Stimulated activated CD8-positive, alpha-beta memory T cell treated with anti-CD3 and anti-CD28 coated beads, Interleukin-15, amount 100 ng/mL, for 1 hour (primary cell): ENCODE data around the gene CLEC12A.
"Not testable (repeated sequence)": the region's sequence is repeated elsewhere in the genome, so short reads cannot be mapped to it uniquely, and the experiment has no call there.

ENCODE experiments used
- DNase-seq: peaks from one replicate; pipeline ENCODE4 v3.0.0-alpha.2; 2020; ENCODE audit warnings: low read depth

Gene CLEC12A

GRCh38 chr12:9971181-9971580 is at the start of gene CLEC12A:
CLEC12A (plus strand) TSS chr12:9971409; CDS start chr12:9971597, 188 bp downstream.
- DNase-seq, result no peak

DNA sequence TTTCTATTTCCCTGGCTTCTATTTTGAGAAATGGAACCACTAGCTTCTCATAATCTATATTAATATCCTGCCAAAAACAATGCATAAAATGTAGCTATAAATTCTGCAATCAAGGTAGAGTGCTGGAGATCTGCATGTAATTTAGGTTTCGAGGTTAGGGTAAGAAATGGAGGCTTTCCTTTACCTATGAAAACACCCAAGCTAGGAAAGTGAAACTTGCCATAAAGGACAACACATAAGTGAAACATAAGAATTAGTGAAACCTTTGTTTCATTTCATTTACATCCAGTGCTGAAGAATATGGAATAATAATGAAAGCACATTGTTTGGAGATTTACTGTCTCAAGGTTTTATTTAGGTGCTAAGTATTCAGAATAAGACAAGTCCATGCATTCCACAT is 48.8 kb upstream of the CLEC12A start:
- DNase-seq, result no peak

DNA sequence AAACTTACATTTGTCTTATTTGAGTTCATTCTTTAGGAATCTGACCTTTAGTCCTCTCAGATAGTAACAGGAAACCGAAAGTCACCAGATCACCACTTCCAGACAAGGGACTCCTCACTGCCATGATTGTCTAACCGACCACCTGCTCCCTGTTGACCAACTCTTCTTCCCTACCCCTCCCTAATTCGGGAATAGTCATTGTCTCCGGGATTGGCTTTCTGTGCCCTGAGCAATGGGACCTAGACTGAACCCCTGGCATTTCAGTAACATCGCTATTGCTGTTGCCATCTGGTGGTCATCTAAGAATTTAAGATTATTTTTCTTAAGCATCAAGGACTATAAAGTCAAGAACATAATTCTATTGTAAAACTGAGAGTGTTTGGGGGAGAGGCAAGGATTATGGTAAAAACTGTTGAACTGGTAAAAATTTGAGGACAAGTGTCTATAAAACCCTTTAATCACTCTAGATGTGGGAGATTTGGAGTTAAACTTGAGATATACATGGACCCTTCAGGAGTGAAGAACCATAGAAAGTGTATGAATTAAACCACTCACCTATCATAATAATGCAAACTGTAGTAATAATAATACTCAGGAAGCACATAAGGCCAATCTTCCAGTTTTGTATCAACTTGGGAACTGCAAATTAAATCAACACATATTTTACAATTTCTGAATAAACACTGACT is 45.4 kb upstream of the CLEC12A start:
- DNase-seq, result no peak

DNA sequence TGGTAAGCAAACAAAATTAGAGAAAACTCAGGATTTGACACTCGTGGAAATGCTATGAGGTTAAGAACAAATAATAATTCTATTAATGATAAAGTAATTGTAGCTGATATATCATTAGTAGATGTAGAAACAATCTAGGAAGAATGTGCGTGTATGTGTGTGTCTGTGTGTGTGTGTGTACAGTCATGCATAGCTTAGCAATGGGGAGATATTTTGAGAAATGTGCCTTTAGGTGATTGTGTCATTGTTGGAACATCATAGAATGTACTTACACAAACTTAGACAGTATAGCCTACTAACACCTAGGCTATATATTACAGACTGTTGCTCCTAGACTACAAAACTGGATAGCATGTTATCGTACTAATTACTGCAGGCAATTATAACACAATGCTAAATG is 44.3 kb upstream of the CLEC12A start:
- no peak for DNase-seq

GRCh38 chr12:9928607-9929006 is 42.6 kb upstream of the CLEC12A start:
- DNase-seq, result no peak

GRCh38 chr12:9931245-9931644 is 40.0 kb upstream of the CLEC12A start:
- DNase-seq, result no peak

DNA sequence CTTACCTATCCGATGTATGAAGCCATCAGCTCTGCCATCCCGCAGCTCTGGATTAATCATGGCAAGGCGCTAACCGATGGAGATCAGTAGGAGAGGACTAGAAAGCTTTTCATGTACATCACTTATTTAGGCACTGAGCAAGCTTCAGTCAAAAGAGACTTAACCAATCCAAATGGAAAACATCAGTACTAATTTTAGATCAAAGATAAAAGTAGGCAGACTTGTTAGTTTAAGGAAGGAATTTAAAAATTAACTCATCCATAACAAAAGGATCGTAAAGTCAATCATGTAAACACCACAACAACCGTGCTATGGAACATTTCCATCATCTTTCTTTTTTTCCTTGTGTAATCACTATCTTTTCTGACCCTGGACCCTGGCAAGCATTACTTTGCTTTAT is 38.9 kb upstream of the CLEC12A start, which contains the start of gene CLEC2A:
Gene CLEC2A (minus strand): TSS at position 101 of the 400 bp plus-strand sequence. CDS start 41 bp downstream, at position 60.
- DNase-seq, result no peak

DNA sequence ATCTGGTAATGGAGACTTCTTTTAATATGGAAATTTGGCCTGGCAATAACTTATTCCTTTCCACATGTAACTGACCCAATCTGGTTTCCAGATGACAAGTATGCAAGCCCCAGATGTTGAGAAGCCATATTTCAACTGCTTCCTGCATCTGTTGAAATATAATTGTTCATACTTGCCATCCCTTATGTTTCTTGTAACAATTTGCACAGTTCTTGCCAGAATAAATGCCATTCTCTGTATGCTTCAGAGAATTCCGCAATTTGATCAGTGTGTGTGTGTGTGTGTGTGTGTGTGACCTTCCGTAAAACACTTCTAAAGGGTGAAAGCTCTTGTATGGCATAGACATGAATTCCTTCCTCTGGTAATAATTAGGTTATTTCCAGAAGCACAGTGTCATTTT is 37.3 kb upstream of the CLEC12A start:
- DNase-seq, result no peak

DNA sequence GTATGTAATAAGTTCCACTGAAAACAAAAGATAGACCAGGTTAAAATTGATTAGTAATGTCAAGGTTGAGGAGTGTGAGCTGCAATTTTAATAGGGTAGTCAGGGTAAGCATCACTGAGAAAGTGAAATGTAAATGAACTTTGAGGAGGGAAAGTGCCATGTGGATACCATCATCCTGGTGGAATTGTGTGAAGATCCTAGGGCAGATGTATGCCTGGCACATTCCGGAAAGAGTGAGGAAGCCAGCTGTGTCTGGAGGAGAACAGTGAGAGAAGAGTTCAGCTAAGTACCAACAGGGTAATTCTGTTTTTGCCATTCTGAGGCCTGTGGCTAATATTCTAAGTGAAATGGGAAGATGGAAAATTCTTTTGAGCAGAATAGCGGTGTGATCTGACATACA is 36.2 kb upstream of the CLEC12A start:
- DNase-seq, result no peak

GRCh38 chr12:9936591-9936990 is 34.6 kb upstream of the CLEC12A start:
- DNase-seq, result no peak

DNA sequence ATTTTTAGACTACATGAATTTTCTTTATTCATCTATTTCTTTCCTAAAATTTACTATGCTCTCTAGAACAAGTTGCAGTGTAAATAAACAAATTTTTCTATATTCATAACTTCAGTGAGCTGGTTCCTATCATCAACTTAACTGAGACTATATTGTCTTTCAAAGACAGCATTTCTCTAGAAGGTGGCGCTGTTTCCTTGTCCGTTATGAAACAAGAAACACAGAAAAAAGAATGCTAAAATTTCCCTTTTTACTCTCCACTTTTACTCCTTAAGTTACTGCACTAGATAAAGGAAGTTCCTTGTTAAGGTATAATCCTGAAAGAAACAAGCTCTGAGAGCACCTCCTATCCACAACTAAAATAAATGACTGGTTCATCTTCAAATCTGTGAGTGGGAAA is 30.8 kb upstream of the CLEC12A start:
- no peak for DNase-seq

GRCh38 chr12:9941838-9942237 is 29.4 kb upstream of the CLEC12A start:
- no peak for DNase-seq

- DNase-seq, result no peak
Observed at GRCh38 chr12:9943240-9943639, 28.0 kb upstream of the CLEC12A start.

- no peak for DNase-seq
Observed at GRCh38 chr12:9944391-9944790, 26.8 kb upstream of the CLEC12A start.

- no peak for DNase-seq
Observed at GRCh38 chr12:9947674-9948073, 23.5 kb upstream of the CLEC12A start.

DNA sequence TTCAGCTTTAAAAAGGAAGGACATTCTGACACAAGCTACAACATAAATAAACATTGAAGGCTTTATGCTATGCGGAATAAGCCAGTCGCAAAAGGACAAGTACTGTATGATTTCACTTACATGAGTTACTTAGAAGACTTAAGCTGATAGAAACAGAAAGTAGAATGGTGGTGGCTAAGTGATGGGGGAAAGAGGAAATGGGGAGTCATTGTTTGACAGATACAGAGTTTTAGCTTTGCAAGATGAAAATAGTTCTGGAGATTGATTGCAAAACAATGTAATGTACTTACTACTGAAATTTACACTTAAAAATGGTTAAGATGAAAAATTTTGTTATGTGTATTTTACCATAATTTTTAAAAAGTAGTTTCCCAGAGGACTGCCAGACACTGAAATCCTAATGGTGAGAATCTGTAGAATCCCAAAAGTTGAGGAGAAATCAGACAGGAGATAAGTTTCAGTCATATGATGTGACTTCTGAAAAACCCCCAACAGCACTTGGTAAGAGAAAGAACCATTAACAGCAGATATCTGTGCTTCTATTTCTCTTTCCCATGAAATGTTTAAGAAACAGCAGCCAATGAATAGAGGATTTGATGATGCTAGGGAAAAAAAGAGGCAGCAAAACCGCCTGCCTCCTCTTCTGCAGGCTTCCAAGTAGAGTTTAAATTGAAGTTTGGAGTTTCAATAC is 22.5 kb upstream of the CLEC12A start:
- DNase-seq, result no peak

GRCh38 chr12:9951026-9951675 is 20.1 kb upstream of the CLEC12A start:
- DNase-seq, result no peak

- not testable (repeated sequence) for DNase-seq
Observed at GRCh38 chr12:9952954-9953729, 18.1 kb upstream of the CLEC12A start.

- DNase-seq, result no peak
Observed at GRCh38 chr12:9957834-9958233, 13.4 kb upstream of the CLEC12A start.

- no peak for DNase-seq
Observed at GRCh38 chr12:9960590-9960989, 10.6 kb upstream of the CLEC12A start.

GRCh38 chr12:9961106-9961505 is 10.1 kb upstream of the CLEC12A start:
- no peak for DNase-seq

DNA sequence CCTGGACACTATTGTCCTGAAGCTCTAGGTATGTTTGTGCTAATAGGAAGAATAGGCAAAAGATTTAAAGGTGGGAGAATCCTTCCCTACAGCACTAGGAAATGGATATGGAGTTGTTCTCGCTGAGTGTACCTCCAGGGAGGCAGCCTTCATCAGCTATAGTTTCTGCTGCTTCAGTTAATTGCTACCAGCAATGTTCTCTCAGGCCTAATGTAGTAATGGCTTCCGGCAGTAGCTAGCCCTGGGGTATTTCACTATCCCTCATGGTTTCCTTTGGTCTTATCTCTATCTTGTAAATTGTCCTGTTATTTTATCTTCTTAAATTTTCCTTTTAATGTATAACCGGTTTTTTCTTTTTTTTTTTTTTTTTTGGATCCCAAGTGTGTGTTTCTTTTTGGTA is 9.3 kb upstream of the CLEC12A start:
- DNase-seq, result no peak
